Panc1 (cell line): ENCODE data around the gene LDLRAD4. TPM values are rescaled to one million over a fixed set of nuclear protein-coding genes. Genes with fewer than 3 reads are reported as not detected.

Source experiments
- ATAC-seq: fragments of 200-7000 bp; cut with Tn5 transposase; 2 replicates; pipeline ENCODE4 v1.9.1; 2020; ENCODE audit warnings: mild to moderate bottlenecking, moderate library complexity
- BruUV-seq: library from RNA; stranded (reverse); fragments of 400-500 nt; replicated peaks from 2 replicates; lab custom pipeline; 2021; lab: Mats Ljungman, UMichigan
- CTCF ChIA-PET: fragments of 300-600 bp; sonication (Branson Sonifier 250); formaldehyde crosslinking; loops from one replicate; lab custom pipeline; 2022; ENCODE audit warnings: antibody characterized with exemption; lab: Charles Lee
- POLR2A ChIA-PET: fragments of 300-600 bp; sonication (Branson Sonifier 250); formaldehyde crosslinking; loops from one replicate; lab custom pipeline; 2022; ENCODE audit warnings: antibody characterized with exemption; lab: Charles Lee
- DNase-seq: peaks from one replicate; pipeline ENCODE4 v3.0.0-alpha.2; 2010; ENCODE audit warnings: low read depth, low spot score
- H3K27ac ChIP-seq: 2 replicates; pipeline ENCODE4 v1.5.1; 2011; ENCODE audit warnings: mild to moderate bottlenecking, low read length, inconsistent platforms
- H3K27me3 ChIP-seq: fragments of 200-500 bp; sonication (Bioruptor generic); 2 replicates; pipeline ENCODE4 v1.6.0; 2014; ENCODE audit warnings: low read length, inconsistent platforms; ENCODE audit not compliant: control insufficient read depth, insufficient read depth
- H3K36me3 ChIP-seq: fragments of 200-500 bp; sonication (Bioruptor generic); 2 replicates; pipeline ENCODE4 v1.5.1; 2014; ENCODE audit warnings: inconsistent platforms, mild to moderate bottlenecking, low read length, moderate library complexity; ENCODE audit not compliant: control insufficient read depth, insufficient read depth
- H3K4me1 ChIP-seq: 2 replicates; pipeline ENCODE4 v1.5.1; 2011; ENCODE audit warnings: inconsistent platforms, mild to moderate bottlenecking, low read length, moderate library complexity; ENCODE audit not compliant: control insufficient read depth, insufficient read depth
- H3K4me3 ChIP-seq, 2 experiments: 2 replicates each; pipeline ENCODE4 v1.5.1; 2011 to 2012; ENCODE audit warnings: low read depth in 2 of 2, low read length in 2 of 2, mild to moderate bottlenecking in 2 of 2, inconsistent platforms in 1 of 2, moderate library complexity in 1 of 2
- H3K9me3 ChIP-seq: fragments of 200-500 bp; sonication (Bioruptor generic); 2 replicates; pipeline ENCODE4 v1.5.1; 2014; ENCODE audit warnings: low read depth, mild to moderate bottlenecking, inconsistent platforms, low read length, moderate library complexity; ENCODE audit not compliant: control insufficient read depth, insufficient read depth
- CTCF ChIP-seq: fragments of 450-650 bp; IDR thresholded peaks from 2 replicates; pipeline ENCODE4 v1.5.1; 2017; ENCODE audit warnings: mild to moderate bottlenecking
- REST ChIP-seq, 2 experiments: IDR thresholded peaks; 2 replicates each; pipeline ENCODE4 v1.6.1; 2011 to 2012; ENCODE audit warnings: low read depth in 2 of 2, control low read depth in 1 of 2, low read length in 1 of 2, mild to moderate bottlenecking in 1 of 2, moderate library complexity in 1 of 2; ENCODE audit not compliant: insufficient read depth in 1 of 2
- SIN3A ChIP-seq: IDR thresholded peaks from 2 replicates; pipeline ENCODE4 v1.6.1; 2012; ENCODE audit warnings: low read depth, mild to moderate bottlenecking, low read length, moderate library complexity, borderline replicate concordance; ENCODE audit not compliant: insufficient read depth
- TCF7L2 ChIP-seq: IDR thresholded peaks from 2 replicates; pipeline ENCODE4 v1.6.1; 2011; ENCODE audit warnings: mild to moderate bottlenecking, low read depth, low read length, inconsistent platforms
- in situ Hi-C: cut with HindIII; loops from 2 replicates; pipeline ENCODE4 v1.10.0; 2016; ENCODE audit warnings: low sequenced_read_pairs, low pct_unique_long_range_greater_than_20kb
- intact Hi-C: fragments of 100-400 bp; cut with micrococcal nuclease; formaldehyde crosslinking; loops from one replicate; pipeline ENCODE4 v1.10.0; 2022; ENCODE audit not compliant: unreplicated experiment
- total RNA-seq: library from RNA; stranded (reverse); gene quantifications from one replicate; pipeline ENCODE4 v1.2.1, GENCODE V29; 2021; ENCODE audit not compliant: unreplicated experiment

The LDLRAD4 gene
- total RNA-seq, 1 experiment from 2014 or later: 0.28 TPM

GRCh38 chr18:13658436-13659204, 440.1 kb downstream of the LDLRAD4 start (continued):
- no peak for TF ChIP-seq REST (IDR thresholded peaks at IDR 0.05; ENCODE audit: insufficient read depth in 1 of 2, low read depth in 2 of 2, low read length in 1 of 2)

GRCh38 chr18:13660510-13660909, 441.9 kb downstream of the LDLRAD4 start:
- Histone ChIP-seq H3K9me3 (no peaks in the 10 kb centered on the region), H3K27ac (no peak overlapping the region), H3K4me3 (no peak overlapping the region), H3K27me3 (no peaks in the 10 kb centered on the region), H3K4me1 (no peaks in the 10 kb centered on the region; the same call in 1 of the 2 replicates), H3K36me3 (peaks cover 2% of the 10 kb centered on the region; the same call in 1 of the 2 replicates)
- CTCF ChIA-PET: no interaction called here
- BruUV-seq: no TSS peak
- POLR2A ChIA-PET: no interaction called here
- DNase-seq (no peak), ATAC-seq (no peak)
- in situ Hi-C loops (no loop called here), intact Hi-C loops (loop anchor here (10.0 kb wide), 1 partner anchor 54 kb away; no protein-coding TSS in a partner anchor)
- no peak for TF ChIP-seq REST (IDR thresholded peaks at IDR 0.05; ENCODE audit: insufficient read depth in 1 of 2, low read depth in 2 of 2, low read length in 1 of 2)
- TF ChIP-seq SIN3A: no peak
- no peak for TF ChIP-seq CTCF
- no peak for TF ChIP-seq TCF7L2
